IPS-15b (cell line): ENCODE measurements around the gene SHROOM1.
"Not testable (repeated sequence)": the region's sequence is repeated elsewhere in the genome, so short reads cannot be mapped to it uniquely, and the experiment has no call there.

Source experiments
- H3K27me3 ChIP-seq: one replicate; pipeline ENCODE4 v1.6.1; 2013; ENCODE audit warnings: low read length; ENCODE audit not compliant: control insufficient read depth, insufficient read depth
- H3K36me3 ChIP-seq: one replicate; pipeline ENCODE4 v1.6.1; 2013; ENCODE audit warnings: low read length; ENCODE audit not compliant: control insufficient read depth, insufficient read depth
- H3K4me1 ChIP-seq: one replicate; pipeline ENCODE4 v1.6.1; 2013; ENCODE audit warnings: mild to moderate bottlenecking, low read length; ENCODE audit not compliant: control insufficient read depth, insufficient read depth
- H3K4me3 ChIP-seq: one replicate; pipeline ENCODE4 v1.5.1; 2013; ENCODE audit warnings: low read depth, low read length
- H3K9ac ChIP-seq: one replicate; pipeline ENCODE4 v1.6.1; 2013; ENCODE audit warnings: low read depth, mild to moderate bottlenecking, low read length
- H3K9me3 ChIP-seq: one replicate; pipeline ENCODE4 v1.6.1; 2013; ENCODE audit warnings: mild to moderate bottlenecking, low read length; ENCODE audit not compliant: control insufficient read depth, insufficient read depth

SHROOM1 gene

DNA sequence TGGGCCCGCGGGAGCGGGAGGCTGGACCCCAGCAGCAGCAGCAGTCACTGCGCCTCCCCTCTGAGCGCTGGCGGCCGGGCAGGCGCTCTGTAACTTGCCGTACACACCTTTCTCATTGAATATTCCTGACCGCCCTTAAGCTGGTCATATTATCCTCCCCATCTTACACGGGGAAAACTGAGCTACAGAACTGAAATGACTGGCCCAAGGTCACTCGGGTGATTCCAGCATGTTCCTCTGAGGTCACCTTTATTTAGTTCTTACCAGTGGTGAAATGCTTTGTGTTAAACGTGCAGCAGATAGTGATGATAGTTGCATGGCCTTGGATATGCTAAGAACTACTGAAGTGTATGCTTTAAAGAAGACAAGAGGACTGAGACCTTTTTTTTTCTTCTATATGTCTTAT is 36.6 kb upstream of the SHROOM1 start:
- peak overlapping the region; percentile 89 for H3K4me3 ChIP-seq
- no peaks in the 10 kb centered on the region for H3K9me3 ChIP-seq
- H3K9ac ChIP-seq = peak overlapping the region; percentile 91
- peaks cover 5% of the 10 kb centered on the region for H3K4me1 ChIP-seq
- no peaks in the 10 kb centered on the region for H3K27me3 ChIP-seq
- H3K36me3 ChIP-seq = peaks cover 8% of the 10 kb centered on the region

DNA sequence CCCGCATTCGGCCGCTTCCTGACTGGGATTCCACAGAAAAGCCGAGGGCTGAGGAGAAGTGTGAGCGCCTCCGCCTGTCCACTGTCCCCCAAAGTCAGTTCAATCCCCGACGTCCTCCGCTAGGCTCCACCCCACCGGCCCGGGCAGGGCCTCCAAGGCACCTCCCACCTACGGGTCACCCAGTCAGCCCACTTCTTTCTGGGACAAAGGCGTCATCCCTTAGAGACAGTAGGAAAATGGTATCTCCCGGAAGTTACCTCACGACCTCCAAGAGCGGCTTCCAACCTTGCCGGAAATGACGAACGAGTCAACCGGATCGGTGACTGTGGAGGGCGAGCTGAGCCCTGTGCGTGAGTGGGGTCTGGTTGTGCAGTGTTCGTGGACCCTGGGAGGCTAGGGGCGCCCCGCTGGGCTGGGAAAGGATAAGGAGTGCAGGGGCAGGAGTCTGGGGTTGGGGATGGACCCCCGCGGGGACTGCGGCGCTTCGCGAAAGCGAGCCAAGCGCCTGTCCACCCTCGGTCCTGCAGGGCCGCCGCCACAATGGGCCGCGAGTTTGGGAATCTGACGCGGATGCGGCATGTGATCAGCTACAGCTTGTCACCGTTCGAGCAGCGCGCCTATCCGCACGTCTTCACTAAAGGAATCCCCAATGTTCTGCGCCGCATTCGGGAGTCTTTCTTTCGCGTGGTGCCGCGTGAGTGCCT is 36.0 kb upstream of the SHROOM1 start, which contains the start of the genes GDF9 and UQCRQ:
TSS of gene GDF9 (minus strand) at position 128 of the 704 bp plus-strand sequence. CDS start 1,936 bp downstream, outside the sequence.
TSS of gene UQCRQ (plus strand) at position 301 of the 704 bp plus-strand sequence. CDS start at position 541, 240 bp downstream.
- Histone ChIP-seq H3K27me3 (no peaks in the 10 kb centered on the region), H3K9me3 (no peaks in the 10 kb centered on the region), H3K9ac (peak within 1 kb of the TSS; percentile 91), H3K4me3 (peak within 1 kb of the TSS; percentile 89), H3K4me1 (peaks cover 5% of the 10 kb centered on the region), H3K36me3 (peaks cover 8% of the 10 kb centered on the region)

DNA sequence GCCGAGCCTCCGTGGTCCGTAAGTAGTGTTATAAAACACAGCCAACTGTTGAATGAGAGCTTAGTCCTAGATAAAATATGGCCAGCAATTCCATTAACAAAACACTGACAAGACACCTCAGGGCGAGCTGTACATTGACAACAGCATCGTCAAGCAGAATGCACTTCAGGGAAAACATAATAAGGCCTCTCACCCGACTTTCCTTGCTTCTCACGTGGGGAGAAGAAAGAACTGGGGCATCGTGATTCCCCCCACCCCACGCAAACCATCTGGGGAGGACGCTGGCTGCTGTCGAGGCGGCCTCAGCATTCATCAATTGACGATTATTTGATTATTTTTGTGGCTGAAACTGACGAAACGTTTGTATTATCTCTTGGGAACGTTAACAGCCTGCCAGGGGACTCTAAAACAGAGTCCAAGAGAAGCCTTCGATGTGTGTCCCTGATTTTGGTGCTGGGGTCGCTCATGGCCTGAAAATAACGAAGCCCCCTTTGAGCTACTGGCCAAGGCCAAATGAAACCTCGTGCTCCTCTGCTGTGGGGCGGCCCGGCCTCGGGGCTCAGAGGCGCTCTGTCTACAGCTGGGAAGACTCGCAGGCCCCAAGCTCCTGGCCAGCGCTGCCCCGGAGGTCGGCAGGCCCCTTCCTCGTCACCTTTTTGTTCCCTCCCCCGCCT is 35.4 kb upstream of the SHROOM1 start:
- Histone ChIP-seq H3K9me3 (no peaks in the 10 kb centered on the region), H3K36me3 (peaks cover 8% of the 10 kb centered on the region), H3K27me3 (no peaks in the 10 kb centered on the region), H3K4me3 (peak overlapping the region; percentile 89), H3K9ac (peak overlapping the region; percentile 74), H3K4me1 (peaks cover 5% of the 10 kb centered on the region)

- Histone ChIP-seq H3K4me3 (no peak overlapping the region), H3K27me3 (no peaks in the 10 kb centered on the region), H3K4me1 (peaks cover 4% of the 10 kb centered on the region), H3K36me3 (no peaks in the 10 kb centered on the region), H3K9me3 (no peaks in the 10 kb centered on the region), H3K9ac (no peak overlapping the region)
Observed at GRCh38 chr5:132860742-132861141, 30.3 kb upstream of the SHROOM1 start.

DNA sequence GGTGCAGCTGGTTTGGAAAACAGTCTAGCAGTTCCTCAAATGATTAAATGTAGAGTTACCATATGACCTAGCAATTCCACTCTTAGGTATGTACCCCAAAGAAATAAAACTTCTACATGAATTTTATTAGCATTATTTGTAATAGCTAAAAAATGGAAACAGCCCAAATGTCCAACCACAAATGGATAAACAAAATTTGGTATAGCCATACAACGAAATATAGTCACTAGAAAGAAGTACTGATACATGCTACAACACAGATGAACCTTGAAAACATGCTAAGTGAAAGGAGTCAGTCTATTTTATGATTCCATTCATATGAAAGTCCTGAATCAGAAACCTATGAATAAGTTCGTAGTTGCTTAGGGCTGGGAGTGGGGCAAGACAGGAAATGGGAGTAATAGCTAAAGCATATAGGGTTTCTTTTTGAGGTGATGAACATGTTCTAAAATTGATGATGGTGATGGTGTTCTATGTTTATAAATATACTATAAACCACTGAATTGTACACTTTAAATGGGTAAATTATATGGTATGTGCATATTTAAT is 29.5 kb upstream of the SHROOM1 start:
- no peaks in the 10 kb centered on the region for H3K27me3 ChIP-seq
- no peaks in the 10 kb centered on the region for H3K4me1 ChIP-seq
- H3K9ac ChIP-seq = no peak overlapping the region
- no peak overlapping the region for H3K4me3 ChIP-seq
- H3K36me3 ChIP-seq = no peaks in the 10 kb centered on the region
- H3K9me3 ChIP-seq = no peaks in the 10 kb centered on the region

DNA sequence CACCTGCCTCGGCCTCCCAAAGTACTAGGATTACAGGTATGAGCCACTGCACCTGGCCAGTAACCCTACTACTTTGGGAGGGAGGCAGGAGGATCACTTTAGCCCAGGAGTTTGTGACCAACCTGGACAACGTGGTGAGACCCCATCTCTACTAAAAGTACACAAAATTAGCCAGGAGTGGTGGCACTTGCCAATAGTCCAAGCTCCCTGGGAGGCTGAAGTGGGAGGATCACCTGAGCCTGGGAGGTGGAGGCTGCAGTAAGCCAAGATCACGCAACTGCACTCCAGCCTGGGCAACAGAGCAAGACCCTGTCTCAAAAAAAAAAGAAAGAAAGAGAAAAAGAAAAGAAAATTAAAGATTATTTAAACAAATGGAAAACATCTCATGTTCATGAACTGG is 25.6 kb upstream of the SHROOM1 start:
- no peaks in the 10 kb centered on the region for H3K27me3 ChIP-seq
- no peaks in the 10 kb centered on the region for H3K36me3 ChIP-seq
- H3K9me3 ChIP-seq = no peaks in the 10 kb centered on the region
- H3K4me1 ChIP-seq = no peaks in the 10 kb centered on the region
- no peak overlapping the region for H3K9ac ChIP-seq
- no peak overlapping the region for H3K4me3 ChIP-seq

DNA sequence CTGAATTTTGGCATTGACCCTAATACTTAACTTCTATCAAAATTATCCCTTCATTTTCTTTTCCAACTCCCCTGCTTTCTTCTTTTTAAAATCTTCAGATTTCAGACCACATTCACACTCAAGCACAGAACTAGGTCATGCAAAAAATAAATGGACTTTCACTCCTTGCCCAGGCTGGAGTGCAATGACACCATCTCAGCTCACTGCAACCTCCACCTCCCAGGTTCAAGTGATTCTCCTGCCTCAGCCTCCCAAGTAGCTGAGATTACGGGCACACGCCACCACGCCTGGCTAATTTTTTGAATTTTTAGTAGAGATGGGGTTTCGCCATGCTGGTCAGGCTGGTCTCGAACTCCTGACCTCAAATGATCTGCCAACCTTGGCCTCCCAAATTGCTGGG is 24.5 kb upstream of the SHROOM1 start:
- H3K9ac ChIP-seq, H3K27me3 ChIP-seq, H3K4me1 ChIP-seq, H3K9me3 ChIP-seq, H3K36me3 ChIP-seq, H3K4me3 ChIP-seq: not testable (repeated sequence)

- Histone ChIP-seq H3K9ac (no peak overlapping the region), H3K9me3 (no peaks in the 10 kb centered on the region), H3K4me3 (no peak overlapping the region), H3K36me3 (no peaks in the 10 kb centered on the region), H3K27me3 (no peaks in the 10 kb centered on the region), H3K4me1 (no peaks in the 10 kb centered on the region)
Observed at GRCh38 chr5:132854301-132854700, 23.9 kb upstream of the SHROOM1 start.

DNA sequence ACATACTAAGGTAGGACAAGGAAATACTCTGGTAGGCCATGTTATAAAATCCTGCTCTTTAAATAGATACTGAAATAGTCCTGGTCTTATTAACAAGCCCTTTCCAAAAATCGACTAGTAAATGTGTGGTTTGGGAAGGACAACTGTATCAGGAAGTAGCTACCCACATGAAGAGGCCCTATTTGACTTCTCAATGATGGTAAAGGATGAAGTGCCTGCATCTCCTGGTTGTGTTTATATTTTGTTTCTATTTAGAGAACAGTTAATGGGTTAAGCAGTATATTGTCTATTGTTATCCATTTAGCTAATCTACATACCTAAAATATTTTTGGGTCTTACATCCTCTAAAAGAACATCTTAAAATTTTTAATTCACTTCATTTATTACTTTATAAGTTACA is 23.3 kb upstream of the SHROOM1 start:
- Histone ChIP-seq H3K9me3 (no peaks in the 10 kb centered on the region), H3K9ac (no peak overlapping the region), H3K27me3 (no peaks in the 10 kb centered on the region), H3K4me1 (no peaks in the 10 kb centered on the region), H3K36me3 (no peaks in the 10 kb centered on the region), H3K4me3 (no peak overlapping the region)

DNA sequence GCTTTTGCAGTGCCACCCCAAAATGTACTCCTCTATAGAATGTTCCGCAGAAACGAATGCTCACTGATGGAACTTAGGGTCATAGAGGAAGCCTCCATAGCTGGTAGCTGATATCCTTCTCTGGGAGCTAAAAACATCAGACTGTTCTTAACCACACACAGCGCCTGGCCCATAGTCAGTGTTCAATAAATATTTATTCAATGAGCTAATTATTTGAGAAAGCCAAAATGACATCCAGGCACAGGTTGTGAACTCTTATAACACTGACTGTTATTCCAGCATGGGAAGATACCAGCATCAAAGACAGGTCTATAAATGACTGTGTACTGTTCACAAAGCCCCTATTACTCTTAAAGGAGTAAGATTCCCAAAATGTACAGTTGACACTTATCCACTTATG is 22.9 kb upstream of the SHROOM1 start:
- Histone ChIP-seq H3K36me3 (no peaks in the 10 kb centered on the region), H3K4me3 (no peak overlapping the region), H3K9ac (no peak overlapping the region), H3K4me1 (no peaks in the 10 kb centered on the region), H3K9me3 (no peaks in the 10 kb centered on the region), H3K27me3 (no peaks in the 10 kb centered on the region)

- H3K9me3 ChIP-seq = no peaks in the 10 kb centered on the region
- H3K4me1 ChIP-seq = no peaks in the 10 kb centered on the region
- no peaks in the 10 kb centered on the region for H3K27me3 ChIP-seq
- no peak overlapping the region for H3K9ac ChIP-seq
- no peak overlapping the region for H3K4me3 ChIP-seq
- no peaks in the 10 kb centered on the region for H3K36me3 ChIP-seq
Observed at GRCh38 chr5:132850066-132850465, 19.6 kb upstream of the SHROOM1 start.

DNA sequence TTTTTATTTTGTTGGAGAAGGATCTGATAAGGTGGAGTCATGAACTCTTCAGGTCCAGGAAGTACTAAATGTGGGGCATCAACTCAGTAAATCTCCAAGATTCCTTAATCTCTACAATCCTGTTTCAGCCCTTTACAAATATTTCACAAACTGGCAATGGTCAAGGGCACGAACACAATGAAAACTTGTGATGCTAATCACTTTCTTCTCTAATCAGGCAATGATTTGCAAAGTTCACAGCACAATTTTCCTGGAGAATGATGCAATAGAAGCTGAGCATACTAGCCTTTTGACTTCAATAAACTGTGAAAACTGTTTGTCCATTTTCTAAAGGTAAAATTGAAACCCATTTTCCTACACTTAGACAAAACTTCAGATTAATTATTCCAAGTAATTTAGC is 18.9 kb upstream of the SHROOM1 start:
- H3K4me1 ChIP-seq = no peaks in the 10 kb centered on the region
- H3K27me3 ChIP-seq = no peaks in the 10 kb centered on the region

More for the DNA sequence above, 18.9 kb upstream of the SHROOM1 start:
- Histone ChIP-seq H3K4me3 (no peak overlapping the region), H3K36me3 (no peaks in the 10 kb centered on the region), H3K9me3 (no peaks in the 10 kb centered on the region), H3K9ac (no peak overlapping the region)
